K562 (cell line): ENCODE measurements around the gene ZNF778. TPM values are rescaled to one million over a fixed set of nuclear protein-coding genes. Genes with fewer than 3 reads are reported as not detected.

Experiments used
- KAT8 ChIP-seq: fragments of 450-650 bp; IDR thresholded peaks from 2 replicates; pipeline ENCODE4 v1.6.1; 2016; ENCODE audit warnings: low read depth, mild to moderate bottlenecking
- MAFG ChIP-seq: fragments of 450-650 bp; conservative IDR thresholded peaks from 2 replicates; pipeline ENCODE4 v1.6.1; 2016; ENCODE audit warnings: missing genetic modification characterization, missing compliant biosample characterization
- MTA3 ChIP-seq: fragments of 450-650 bp; formaldehyde crosslinking; IDR thresholded peaks from 2 replicates; pipeline ENCODE4 v1.6.1; 2017; ENCODE audit warnings: mild to moderate bottlenecking, borderline replicate concordance
- NKRF ChIP-seq: fragments of 450-650 bp; IDR thresholded peaks from 2 replicates; pipeline ENCODE4 v1.6.1; 2016; ENCODE audit warnings: borderline replicate concordance
- ZNF318 ChIP-seq, 2 experiments: fragments of 450-650 bp; IDR thresholded peaks; 2 replicates each; pipeline ENCODE4 v1.6.1; 2016; ENCODE audit warnings: mild to moderate bottlenecking in 2 of 2, borderline replicate concordance in 1 of 2, low read depth in 1 of 2, moderate library complexity in 1 of 2
- ZNF407 ChIP-seq: fragments of 450-650 bp; IDR thresholded peaks from 2 replicates; pipeline ENCODE4 v1.6.1; 2016; ENCODE audit warnings: low read depth
- polyA plus RNA-seq, 8 experiments: library from polyadenylated mRNA; depleted of rRNA in 4 of 8; stranded (reverse) in 5 of 8; unstranded in 3 of 8; fragments of >200 nt; fragmentation: Nextera tagmentation in 2 of 8; fragmentation: Illumina TruSeq in 1 of 8; extraction: Ambion mirVana in 2 of 8; extraction: Trizol in 1 of 8; gene quantifications; 2 replicates each; pipeline versions ENCODE4 v1.2.1 to v1.2.3, GENCODE V29; 2011 to 2014; ENCODE audit warnings: inconsistent platforms in 1 of 8, missing spikeins in 1 of 8
- total RNA-seq, 7 experiments: library from RNA; depleted of rRNA in 6 of 7; stranded (reverse); fragments of >200 nt in 6 of 7; fragmentation: Illumina TruSeq in 2 of 7; extraction: Trizol in 2 of 7; gene quantifications; 2 replicates each; pipeline versions ENCODE4 v1.2.1 to v1.2.3, GENCODE V29; 2011 to 2021; ENCODE audit warnings: low replicate concordance in 1 of 7

ZNF778 gene
- total and polyA plus RNA-seq, 9 of the 15 experiments (the other 6 are each of a cell fraction or from before 2014, with no cell fraction given): 0.70 to 60.6 (median 7.5) TPM

GRCh38 chr16:89241187-89242007 is 23.9 kb downstream of the ZNF778 start (continued):
- TF ChIP-seq ZNF407 (no peak), ZNF318 (IDR thresholded peaks at IDR 0.05; ENCODE audit: borderline replicate concordance in 1 of 2, low read depth in 1 of 2) (no peak), MAFG (no peak), NKRF (peak; percentile 87), KAT8 (peak; percentile 58; the same call in 1 of the 2 replicates), MTA3 (peak; percentile 36)
